H1 (cell line): ENCODE measurements around the gene CD247.

Experiments
- CEBPB ChIP-seq: IDR thresholded peaks from 2 replicates; pipeline ENCODE4 v1.6.1; 2012; ENCODE audit warnings: low read depth, low read length
- CTCF ChIP-seq, 3 experiments: IDR thresholded peaks; 1 replicate in 2 of 3; 2 replicates in 1 of 3; pipeline versions ENCODE4 v1.5.1 to v1.6.1; 2011; ENCODE audit warnings: low read length in 3 of 3, mild to moderate bottlenecking in 3 of 3, inconsistent platforms in 2 of 3, low read depth in 1 of 3, moderate library complexity in 1 of 3; ENCODE audit not compliant: insufficient read depth in 1 of 3; ENCODE audit errors: control extremely low read depth in 1 of 3
- FOSL1 ChIP-seq: IDR thresholded peaks from 2 replicates; pipeline ENCODE4 v1.6.1; 2011; ENCODE audit warnings: mild to moderate bottlenecking, low read depth, low read length, moderate library complexity; ENCODE audit not compliant: insufficient read depth
- NANOG ChIP-seq: IDR thresholded peaks from 2 replicates; pipeline ENCODE4 v1.6.1; 2011; ENCODE audit warnings: low read length, low read depth, mild to moderate bottlenecking, inconsistent platforms; ENCODE audit not compliant: insufficient read depth, poor library complexity, severe bottlenecking
- NRF1 ChIP-seq: IDR thresholded peaks from 2 replicates; pipeline ENCODE4 v1.6.1; 2011; ENCODE audit warnings: mild to moderate bottlenecking, low read depth, low read length, improper control_type of control experiment
- POLR2AphosphoS5 ChIP-seq: IDR thresholded peaks from 2 replicates; pipeline ENCODE4 v1.6.1; 2011; ENCODE audit warnings: low read depth, low read length
- RFX5 ChIP-seq: IDR thresholded peaks from 2 replicates; pipeline ENCODE4 v1.6.1; 2011; ENCODE audit warnings: low read depth, low read length, improper control_type of control experiment, borderline replicate concordance
- TAF1 ChIP-seq: IDR thresholded peaks from 2 replicates; pipeline ENCODE4 v1.6.1; 2011; ENCODE audit warnings: mild to moderate bottlenecking, low read depth, low read length

- TF ChIP-seq NRF1 (no peak), CTCF (IDR thresholded peaks at IDR 0.05; ENCODE audit: control extremely low read depth in 1 of 3, insufficient read depth in 1 of 3, low read depth in 1 of 3, low read length in 3 of 3) (no peak), NANOG (no peak), POLR2AphosphoS5 (no peak), FOSL1 (no peak), RFX5 (no peak), TAF1 (no peak), CEBPB (no peak)
Measured at GRCh38 chr1:167493372-167493771, 25.0 kb downstream of the CD247 start.
